Fibroblast of skin of left biceps (primary cell): ENCODE data around the gene TRIM27.
A peak's percentile ranks its signal among the peaks of the same experiment; 100 is the strongest.
"Not testable (repeated sequence)": the region's sequence is repeated elsewhere in the genome, so short reads cannot be mapped to it uniquely, and the experiment has no call there.

Experiments used
- DNase-seq, 2 experiments: peaks; one replicate each; pipeline ENCODE4 v3.0.0-alpha.2; 2013; ENCODE audit warnings: low read depth in 2 of 2

Gene TRIM27

GRCh38 chr6:28923318-28924102, at the start of gene TRIM27:
Gene TRIM27 (minus strand): TSS chr6:28923985. CDS start chr6:28923632, 353 bp downstream.
- DNase-seq, result peak in 1 of 2 experiments; percentile 49

- DNase-seq, result not testable (repeated sequence)
Measured at GRCh38 chr6:28970056-28970455, 46.3 kb upstream of the TRIM27 start.

- no peak for DNase-seq
Measured at GRCh38 chr6:28969129-28969528, 45.3 kb upstream of the TRIM27 start.

GRCh38 chr6:28968476-28968875, 44.7 kb upstream of the TRIM27 start:
- DNase-seq, result no peak

- no peak for DNase-seq
Measured at GRCh38 chr6:28965706-28966105, 41.9 kb upstream of the TRIM27 start.

GRCh38 chr6:28960846-28961500, 37.2 kb upstream of the TRIM27 start:
- DNase-seq, result no peak

GRCh38 chr6:28958561-28959243, 34.9 kb upstream of the TRIM27 start:
- DNase-seq, result not testable (repeated sequence)

GRCh38 chr6:28957795-28958314, 34.1 kb upstream of the TRIM27 start:
- DNase-seq, result not testable (repeated sequence)

- no peak for DNase-seq
Measured at GRCh38 chr6:28956331-28956730, 32.5 kb upstream of the TRIM27 start.

GRCh38 chr6:28953585-28954258, 29.9 kb upstream of the TRIM27 start:
- no peak for DNase-seq

GRCh38 chr6:28953039-28953584, 29.3 kb upstream of the TRIM27 start:
- no peak for DNase-seq

GRCh38 chr6:28949656-28950195, 25.9 kb upstream of the TRIM27 start:
- not testable (repeated sequence) for DNase-seq

GRCh38 chr6:28948782-28949486, 25.1 kb upstream of the TRIM27 start:
- no peak for DNase-seq

GRCh38 chr6:28947831-28948270, 24.1 kb upstream of the TRIM27 start:
- no peak for DNase-seq

- DNase-seq, result no peak
Measured at GRCh38 chr6:28947067-28947765, 23.4 kb upstream of the TRIM27 start.

GRCh38 chr6:28945349-28945748, 21.6 kb upstream of the TRIM27 start:
- DNase-seq, result no peak

GRCh38 chr6:28944412-28944865, 20.7 kb upstream of the TRIM27 start:
- peak; percentile 48 to 54 for DNase-seq

- no peak for DNase-seq
Measured at GRCh38 chr6:28943557-28944411, 20.0 kb upstream of the TRIM27 start.

- no peak for DNase-seq
Measured at GRCh38 chr6:28943223-28943556, 19.4 kb upstream of the TRIM27 start.
